WTC11 (cell line): Measurements from ENCODE around the gene PRR15. TPM values are rescaled to one million over a fixed set of nuclear protein-coding genes. Genes with fewer than 3 reads are reported as not detected.

ENCODE experiments used
- ATAC-seq: fragments of 200-7000 bp; cut with Tn5 transposase; 2 replicates; pipeline ENCODE4 v1.10.0; 2021; ENCODE audit warnings: mild to moderate bottlenecking, moderate library complexity
- CTCF ChIA-PET: fragments of 300-600 bp; sonication (Branson Sonifier 250); formaldehyde crosslinking; loops from one replicate; lab custom pipeline; 2021; ENCODE audit warnings: antibody characterized with exemption; lab: Charles Lee
- POLR2A ChIA-PET: fragments of 350-600 bp; sonication (Branson Sonifier 250); formaldehyde crosslinking; loops from one replicate; lab custom pipeline; 2021; ENCODE audit warnings: antibody characterized with exemption; lab: Charles Lee
- DNase-seq: peaks from one replicate; pipeline ENCODE4 v3.0.0; 2021; ENCODE audit warnings: low spot score
- H3K27ac Mint-ChIP-seq: 2 replicates; pipeline ENCODE4 v1.8.0; 2021; ENCODE audit warnings: mixed read lengths
- H3K27me3 Mint-ChIP-seq: 2 replicates; pipeline ENCODE4 v1.8.0; 2021; ENCODE audit warnings: low read depth, mild to moderate bottlenecking, moderate library complexity, mixed read lengths
- H3K36me3 Mint-ChIP-seq: 2 replicates; pipeline ENCODE4 v1.8.0; 2021; ENCODE audit warnings: mixed read lengths
- H3K4me1 Mint-ChIP-seq: 2 replicates; pipeline ENCODE4 v1.8.0; 2022; ENCODE audit warnings: mixed read lengths
- H3K4me3 Mint-ChIP-seq: 2 replicates; pipeline ENCODE4 v1.8.0; 2021; ENCODE audit warnings: mild to moderate bottlenecking, moderate library complexity, mixed read lengths
- H3K9me3 Mint-ChIP-seq: 2 replicates; pipeline ENCODE4 v1.8.0; 2021; ENCODE audit warnings: mixed read lengths
- CTCF ChIP-seq: fragments of 200-600 bp; IDR thresholded peaks from 2 replicates; pipeline ENCODE4 v1.8.0; 2022; ENCODE audit warnings: antibody characterized with exemption
- FOXP1 ChIP-seq: sonication (generic); formaldehyde crosslinking; IDR thresholded peaks from 2 replicates; pipeline ENCODE4 v1.8.0; 2022; ENCODE audit warnings: missing genetic modification reagents, mild to moderate bottlenecking, moderate library complexity, borderline replicate concordance
- GABPB1 ChIP-seq: sonication (generic); formaldehyde crosslinking; IDR thresholded peaks from 2 replicates; pipeline ENCODE4 v1.8.1; 2023; ENCODE audit warnings: mild to moderate bottlenecking, missing genetic modification reagents
- GTF2I ChIP-seq: fragments of 250-450 bp; sonication (Bioruptor Pico); conservative IDR thresholded peaks from 2 replicates; pipeline ENCODE4 v1.4.0; 2021; ENCODE audit warnings: mild to moderate bottlenecking
- MYBL2 ChIP-seq: sonication (generic); formaldehyde crosslinking; IDR thresholded peaks from 2 replicates; pipeline ENCODE4 v1.8.1; 2023; ENCODE audit warnings: mild to moderate bottlenecking, moderate library complexity, missing genetic modification reagents
- NFYB ChIP-seq: sonication (generic); formaldehyde crosslinking; conservative IDR thresholded peaks from 2 replicates; pipeline ENCODE4 v1.8.0; 2022; ENCODE audit warnings: low read depth, missing genetic modification reagents
- NR2C2 ChIP-seq: sonication (generic); formaldehyde crosslinking; IDR thresholded peaks from 2 replicates; pipeline ENCODE4 v1.8.0; 2022; ENCODE audit warnings: mild to moderate bottlenecking, missing genetic modification reagents
- RELA ChIP-seq: sonication (generic); formaldehyde crosslinking; IDR thresholded peaks from 2 replicates; pipeline ENCODE4 v1.8.1; 2022; ENCODE audit warnings: missing genetic modification reagents, mild to moderate bottlenecking, borderline replicate concordance
- SP1 ChIP-seq: sonication (generic); formaldehyde crosslinking; conservative IDR thresholded peaks from 2 replicates; pipeline ENCODE4 v1.8.1; 2022; ENCODE audit warnings: missing genetic modification reagents
- USF2 ChIP-seq: sonication (generic); formaldehyde crosslinking; IDR thresholded peaks from 2 replicates; pipeline ENCODE4 v1.8.1; 2023; ENCODE audit warnings: mild to moderate bottlenecking, missing genetic modification reagents, moderate library complexity
- ZBTB43 ChIP-seq: sonication (generic); formaldehyde crosslinking; IDR thresholded peaks from 2 replicates; pipeline ENCODE4 v1.8.1; 2023; ENCODE audit warnings: mild to moderate bottlenecking, missing genetic modification reagents
- ZNF232 ChIP-seq: sonication (generic); formaldehyde crosslinking; IDR thresholded peaks from 2 replicates; pipeline ENCODE4 v1.8.0; 2022; ENCODE audit warnings: mild to moderate bottlenecking, missing genetic modification reagents
- ZNF671 ChIP-seq: fragments of 250-450 bp; sonication (Bioruptor Pico); IDR thresholded peaks from 2 replicates; pipeline ENCODE4 v1.8.0; 2021; ENCODE audit warnings: mild to moderate bottlenecking
- total RNA-seq: library from RNA; stranded (reverse); gene quantifications from 3 replicates; pipeline ENCODE4 v1.2.3, GENCODE V29; 2021
- TF ChIP-seq, protein P1 (sequence below): sonication (generic); formaldehyde crosslinking; IDR thresholded peaks from 2 replicates; pipeline ENCODE4 v1.8.0; 2023; ENCODE audit warnings: missing genetic modification reagents, mild to moderate bottlenecking, borderline replicate concordance
- TF ChIP-seq, protein P2 (sequence below): sonication (generic); formaldehyde crosslinking; IDR thresholded peaks from 2 replicates; pipeline ENCODE4 v1.8.0; 2022; ENCODE audit warnings: missing genetic modification reagents
- TF ChIP-seq, protein P3 (sequence below): sonication (generic); formaldehyde crosslinking; IDR thresholded peaks from 2 replicates; pipeline ENCODE4 v1.8.1; 2022; ENCODE audit warnings: missing genetic modification reagents, borderline replicate concordance
- TF ChIP-seq, protein P4 (sequence below): sonication (generic); formaldehyde crosslinking; IDR thresholded peaks from 2 replicates; pipeline ENCODE4 v1.8.0; 2022; ENCODE audit warnings: mild to moderate bottlenecking, missing genetic modification reagents

The PRR15 gene
- total RNA-seq, 1 experiment from 2014 or later, result 21.2 TPM

DNA sequence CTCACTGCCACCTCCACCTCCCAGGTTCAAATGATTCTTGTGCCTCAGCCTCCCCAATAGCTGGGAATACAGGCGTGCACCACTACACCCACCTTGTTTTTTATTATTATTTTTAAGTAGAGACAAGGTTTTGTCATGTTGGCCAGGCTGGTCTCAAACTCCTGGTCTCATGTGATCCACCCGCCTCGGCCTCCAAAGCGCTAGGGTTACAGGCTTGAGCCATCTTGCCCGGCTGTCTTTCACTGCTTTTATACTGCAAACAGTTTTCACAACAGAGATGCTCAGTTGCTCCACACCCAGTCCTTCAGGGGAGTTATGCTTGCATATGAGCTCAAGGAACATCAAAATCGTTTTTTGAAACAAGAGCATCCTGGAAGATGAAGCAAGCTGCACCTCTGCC lies 1.3 kb upstream of the PRR15 start:
- no peak overlapping the region for H3K27ac Mint-ChIP-seq
- CTCF ChIA-PET, result interaction anchor here (0.6 to 1.3 kb wide), 14 partner anchors 18 to 1201 kb away, joined by 3 to 5 read pairs (median 4); partner anchors contain the start of gene TRIL
- H3K4me1 Mint-ChIP-seq, result peaks cover 50% of the 10 kb centered on the region
- TF ChIP-seq RELA (CRISPR knock-in tag) (no peak), FOXP1 (CRISPR knock-in tag) (no peak), NR2C2 (CRISPR knock-in tag) (no peak)
- TF ChIP-seq, all 79 proteins: peak for 0
- DNase-seq (no peak), ATAC-seq (no peak)
- POLR2A ChIA-PET, result interaction anchor here (0.6 to 0.7 kb wide), 3 partner anchors 316 to 477 kb away, joined by 4 to 5 read pairs (median 5); no protein-coding TSS in a partner anchor
- peaks cover 20% of the 10 kb centered on the region for H3K27me3 Mint-ChIP-seq
- peak overlapping the region; percentile 90 for H3K4me3 Mint-ChIP-seq
- 0 out of 2 replicates have a peak, but pooled peaks cover 2% of the 10 kb centered on the region for H3K36me3 Mint-ChIP-seq
- H3K9me3 Mint-ChIP-seq, result no peaks in the 10 kb centered on the region

DNA sequence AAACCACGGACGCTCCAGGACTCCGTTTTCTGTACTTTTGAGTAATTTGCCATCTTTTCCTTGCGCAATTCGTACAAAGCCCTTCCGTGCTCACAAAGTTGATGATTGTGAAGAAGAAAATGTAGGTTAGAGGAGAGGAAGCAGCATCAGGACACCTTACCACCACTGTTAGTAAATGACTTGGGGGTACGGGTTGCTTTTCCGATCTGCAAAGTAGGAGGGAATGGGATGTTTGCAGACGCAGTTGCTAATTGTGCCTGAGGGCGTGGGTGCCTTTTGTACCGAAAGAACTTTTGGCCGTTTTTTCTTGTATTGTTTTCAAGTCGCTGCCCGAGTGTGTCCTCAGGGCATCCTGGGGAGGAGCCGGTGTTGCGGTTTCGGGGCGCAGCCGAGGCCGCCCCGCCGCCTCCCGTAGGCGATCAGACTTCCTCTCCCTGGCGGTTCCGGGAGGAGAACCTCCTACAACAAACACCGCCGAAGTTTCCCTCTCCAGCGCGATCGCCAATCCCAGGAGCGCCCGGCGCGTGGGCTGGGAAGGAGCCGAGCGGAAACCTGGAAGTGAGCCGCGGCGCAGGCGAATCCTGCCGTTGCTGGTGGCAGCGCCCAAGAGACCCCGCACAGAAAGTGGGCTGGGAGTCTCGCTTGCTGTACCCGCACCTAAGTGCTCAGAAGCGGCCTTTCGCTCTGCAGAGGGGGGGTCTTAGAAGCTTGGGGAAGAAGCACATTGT lies 1.0 kb downstream of the PRR15 start:
- CTCF ChIA-PET, result interaction anchor here (1.0 kb wide), 1 partner anchor 375 kb away, joined by 3 read pairs; no protein-coding TSS in a partner anchor
- POLR2A ChIA-PET, result no interaction called here
- TF ChIP-seq, protein P1, sequence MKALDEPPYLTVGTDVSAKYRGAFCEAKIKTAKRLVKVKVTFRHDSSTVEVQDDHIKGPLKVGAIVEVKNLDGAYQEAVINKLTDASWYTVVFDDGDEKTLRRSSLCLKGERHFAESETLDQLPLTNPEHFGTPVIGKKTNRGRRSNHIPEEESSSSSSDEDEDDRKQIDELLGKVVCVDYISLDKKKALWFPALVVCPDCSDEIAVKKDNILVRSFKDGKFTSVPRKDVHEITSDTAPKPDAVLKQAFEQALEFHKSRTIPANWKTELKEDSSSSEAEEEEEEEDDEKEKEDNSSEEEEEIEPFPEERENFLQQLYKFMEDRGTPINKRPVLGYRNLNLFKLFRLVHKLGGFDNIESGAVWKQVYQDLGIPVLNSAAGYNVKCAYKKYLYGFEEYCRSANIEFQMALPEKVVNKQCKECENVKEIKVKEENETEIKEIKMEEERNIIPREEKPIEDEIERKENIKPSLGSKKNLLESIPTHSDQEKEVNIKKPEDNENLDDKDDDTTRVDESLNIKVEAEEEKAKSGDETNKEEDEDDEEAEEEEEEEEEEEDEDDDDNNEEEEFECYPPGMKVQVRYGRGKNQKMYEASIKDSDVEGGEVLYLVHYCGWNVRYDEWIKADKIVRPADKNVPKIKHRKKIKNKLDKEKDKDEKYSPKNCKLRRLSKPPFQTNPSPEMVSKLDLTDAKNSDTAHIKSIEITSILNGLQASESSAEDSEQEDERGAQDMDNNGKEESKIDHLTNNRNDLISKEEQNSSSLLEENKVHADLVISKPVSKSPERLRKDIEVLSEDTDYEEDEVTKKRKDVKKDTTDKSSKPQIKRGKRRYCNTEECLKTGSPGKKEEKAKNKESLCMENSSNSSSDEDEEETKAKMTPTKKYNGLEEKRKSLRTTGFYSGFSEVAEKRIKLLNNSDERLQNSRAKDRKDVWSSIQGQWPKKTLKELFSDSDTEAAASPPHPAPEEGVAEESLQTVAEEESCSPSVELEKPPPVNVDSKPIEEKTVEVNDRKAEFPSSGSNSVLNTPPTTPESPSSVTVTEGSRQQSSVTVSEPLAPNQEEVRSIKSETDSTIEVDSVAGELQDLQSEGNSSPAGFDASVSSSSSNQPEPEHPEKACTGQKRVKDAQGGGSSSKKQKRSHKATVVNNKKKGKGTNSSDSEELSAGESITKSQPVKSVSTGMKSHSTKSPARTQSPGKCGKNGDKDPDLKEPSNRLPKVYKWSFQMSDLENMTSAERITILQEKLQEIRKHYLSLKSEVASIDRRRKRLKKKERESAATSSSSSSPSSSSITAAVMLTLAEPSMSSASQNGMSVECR (CRISPR knock-in tag), result no peak
- TF ChIP-seq SP1 (no peak), USF2 (CRISPR knock-in tag) (0 out of 2 replicates have a peak, but pooled peaks have one; percentile 24), ZNF232 (CRISPR knock-in tag) (no peak), MYBL2 (CRISPR knock-in tag) (0 out of 2 replicates have a peak, but pooled peaks have one; percentile 54), RELA (CRISPR knock-in tag) (no peak), CTCF (no peak), ZBTB43 (CRISPR knock-in tag) (no peak), NFYB (CRISPR knock-in tag) (no peak), GABPB1 (CRISPR knock-in tag) (no peak), GTF2I (CRISPR knock-in tag) (no peak), ZNF671 (CRISPR knock-in tag) (no peak)
- TF ChIP-seq, protein P2, sequence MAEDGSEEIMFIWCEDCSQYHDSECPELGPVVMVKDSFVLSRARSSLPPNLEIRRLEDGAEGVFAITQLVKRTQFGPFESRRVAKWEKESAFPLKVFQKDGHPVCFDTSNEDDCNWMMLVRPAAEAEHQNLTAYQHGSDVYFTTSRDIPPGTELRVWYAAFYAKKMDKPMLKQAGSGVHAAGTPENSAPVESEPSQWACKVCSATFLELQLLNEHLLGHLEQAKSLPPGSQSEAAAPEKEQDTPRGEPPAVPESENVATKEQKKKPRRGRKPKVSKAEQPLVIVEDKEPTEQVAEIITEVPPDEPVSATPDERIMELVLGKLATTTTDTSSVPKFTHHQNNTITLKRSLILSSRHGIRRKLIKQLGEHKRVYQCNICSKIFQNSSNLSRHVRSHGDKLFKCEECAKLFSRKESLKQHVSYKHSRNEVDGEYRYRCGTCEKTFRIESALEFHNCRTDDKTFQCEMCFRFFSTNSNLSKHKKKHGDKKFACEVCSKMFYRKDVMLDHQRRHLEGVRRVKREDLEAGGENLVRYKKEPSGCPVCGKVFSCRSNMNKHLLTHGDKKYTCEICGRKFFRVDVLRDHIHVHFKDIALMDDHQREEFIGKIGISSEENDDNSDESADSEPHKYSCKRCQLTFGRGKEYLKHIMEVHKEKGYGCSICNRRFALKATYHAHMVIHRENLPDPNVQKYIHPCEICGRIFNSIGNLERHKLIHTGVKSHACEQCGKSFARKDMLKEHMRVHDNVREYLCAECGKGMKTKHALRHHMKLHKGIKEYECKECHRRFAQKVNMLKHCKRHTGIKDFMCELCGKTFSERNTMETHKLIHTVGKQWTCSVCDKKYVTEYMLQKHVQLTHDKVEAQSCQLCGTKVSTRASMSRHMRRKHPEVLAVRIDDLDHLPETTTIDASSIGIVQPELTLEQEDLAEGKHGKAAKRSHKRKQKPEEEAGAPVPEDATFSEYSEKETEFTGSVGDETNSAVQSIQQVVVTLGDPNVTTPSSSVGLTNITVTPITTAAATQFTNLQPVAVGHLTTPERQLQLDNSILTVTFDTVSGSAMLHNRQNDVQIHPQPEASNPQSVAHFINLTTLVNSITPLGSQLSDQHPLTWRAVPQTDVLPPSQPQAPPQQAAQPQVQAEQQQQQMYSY (CRISPR knock-in tag), result no peak
- TF ChIP-seq, protein P3, sequence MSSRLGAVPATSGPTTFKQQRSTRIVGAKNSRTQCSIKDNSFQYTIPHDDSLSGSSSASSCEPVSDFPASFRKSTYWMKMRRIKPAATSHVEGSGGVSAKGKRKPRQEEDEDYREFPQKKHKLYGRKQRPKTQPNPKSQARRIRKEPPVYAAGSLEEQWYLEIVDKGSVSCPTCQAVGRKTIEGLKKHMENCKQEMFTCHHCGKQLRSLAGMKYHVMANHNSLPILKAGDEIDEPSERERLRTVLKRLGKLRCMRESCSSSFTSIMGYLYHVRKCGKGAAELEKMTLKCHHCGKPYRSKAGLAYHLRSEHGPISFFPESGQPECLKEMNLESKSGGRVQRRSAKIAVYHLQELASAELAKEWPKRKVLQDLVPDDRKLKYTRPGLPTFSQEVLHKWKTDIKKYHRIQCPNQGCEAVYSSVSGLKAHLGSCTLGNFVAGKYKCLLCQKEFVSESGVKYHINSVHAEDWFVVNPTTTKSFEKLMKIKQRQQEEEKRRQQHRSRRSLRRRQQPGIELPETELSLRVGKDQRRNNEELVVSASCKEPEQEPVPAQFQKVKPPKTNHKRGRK (CRISPR knock-in tag), result no peak
- TF ChIP-seq, protein P4, sequence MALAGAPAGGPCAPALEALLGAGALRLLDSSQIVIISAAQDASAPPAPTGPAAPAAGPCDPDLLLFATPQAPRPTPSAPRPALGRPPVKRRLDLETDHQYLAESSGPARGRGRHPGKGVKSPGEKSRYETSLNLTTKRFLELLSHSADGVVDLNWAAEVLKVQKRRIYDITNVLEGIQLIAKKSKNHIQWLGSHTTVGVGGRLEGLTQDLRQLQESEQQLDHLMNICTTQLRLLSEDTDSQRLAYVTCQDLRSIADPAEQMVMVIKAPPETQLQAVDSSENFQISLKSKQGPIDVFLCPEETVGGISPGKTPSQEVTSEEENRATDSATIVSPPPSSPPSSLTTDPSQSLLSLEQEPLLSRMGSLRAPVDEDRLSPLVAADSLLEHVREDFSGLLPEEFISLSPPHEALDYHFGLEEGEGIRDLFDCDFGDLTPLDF (CRISPR knock-in tag), result no peak

More for the DNA sequence above, 1.0 kb downstream of the PRR15 start:
- Mint-ChIP-seq H3K9me3 (no peaks in the 10 kb centered on the region), H3K4me1 (peaks cover 54% of the 10 kb centered on the region), H3K4me3 (peak overlapping the region; percentile 90), H3K36me3 (no peaks in the 10 kb centered on the region), H3K27me3 (peaks cover 20% of the 10 kb centered on the region), H3K27ac (peak overlapping the region; percentile 81)
- ATAC-seq, result peak; percentile 6
- peak; percentile 53 for DNase-seq
